GM12872 (cell line): Measurements from ENCODE around the gene DECR2.

Source experiments
- TF ChIP-seq, protein P1 (sequence below): IDR thresholded peaks from 3 replicates; pipeline ENCODE4 v1.5.1; 2011; ENCODE audit warnings: low read depth, mild to moderate bottlenecking, low read length, moderate library complexity; ENCODE audit not compliant: insufficient read depth

The DECR2 gene

DNA sequence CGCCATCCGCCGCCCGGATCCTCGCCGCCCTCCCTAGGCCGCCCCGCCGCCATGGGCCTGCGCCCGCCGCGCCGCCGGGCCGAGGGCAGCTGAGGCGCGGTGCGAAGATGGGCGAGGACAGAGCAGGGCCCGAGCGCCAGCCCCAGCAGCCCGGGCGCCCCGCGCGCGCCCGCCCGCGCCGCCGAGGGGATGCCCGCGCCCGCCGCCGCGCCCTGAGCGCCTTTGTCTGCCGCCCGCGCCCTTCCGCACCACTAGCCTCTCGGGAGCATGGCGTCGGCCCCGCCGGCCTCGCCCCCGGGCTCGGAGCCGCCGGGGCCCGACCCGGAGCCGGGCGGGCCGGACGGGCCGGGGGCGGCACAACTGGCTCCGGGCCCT lies 24.0 kb downstream of the DECR2 start:
- TF ChIP-seq, protein P1, sequence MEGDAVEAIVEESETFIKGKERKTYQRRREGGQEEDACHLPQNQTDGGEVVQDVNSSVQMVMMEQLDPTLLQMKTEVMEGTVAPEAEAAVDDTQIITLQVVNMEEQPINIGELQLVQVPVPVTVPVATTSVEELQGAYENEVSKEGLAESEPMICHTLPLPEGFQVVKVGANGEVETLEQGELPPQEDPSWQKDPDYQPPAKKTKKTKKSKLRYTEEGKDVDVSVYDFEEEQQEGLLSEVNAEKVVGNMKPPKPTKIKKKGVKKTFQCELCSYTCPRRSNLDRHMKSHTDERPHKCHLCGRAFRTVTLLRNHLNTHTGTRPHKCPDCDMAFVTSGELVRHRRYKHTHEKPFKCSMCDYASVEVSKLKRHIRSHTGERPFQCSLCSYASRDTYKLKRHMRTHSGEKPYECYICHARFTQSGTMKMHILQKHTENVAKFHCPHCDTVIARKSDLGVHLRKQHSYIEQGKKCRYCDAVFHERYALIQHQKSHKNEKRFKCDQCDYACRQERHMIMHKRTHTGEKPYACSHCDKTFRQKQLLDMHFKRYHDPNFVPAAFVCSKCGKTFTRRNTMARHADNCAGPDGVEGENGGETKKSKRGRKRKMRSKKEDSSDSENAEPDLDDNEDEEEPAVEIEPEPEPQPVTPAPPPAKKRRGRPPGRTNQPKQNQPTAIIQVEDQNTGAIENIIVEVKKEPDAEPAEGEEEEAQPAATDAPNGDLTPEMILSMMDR, result no peak

DNA sequence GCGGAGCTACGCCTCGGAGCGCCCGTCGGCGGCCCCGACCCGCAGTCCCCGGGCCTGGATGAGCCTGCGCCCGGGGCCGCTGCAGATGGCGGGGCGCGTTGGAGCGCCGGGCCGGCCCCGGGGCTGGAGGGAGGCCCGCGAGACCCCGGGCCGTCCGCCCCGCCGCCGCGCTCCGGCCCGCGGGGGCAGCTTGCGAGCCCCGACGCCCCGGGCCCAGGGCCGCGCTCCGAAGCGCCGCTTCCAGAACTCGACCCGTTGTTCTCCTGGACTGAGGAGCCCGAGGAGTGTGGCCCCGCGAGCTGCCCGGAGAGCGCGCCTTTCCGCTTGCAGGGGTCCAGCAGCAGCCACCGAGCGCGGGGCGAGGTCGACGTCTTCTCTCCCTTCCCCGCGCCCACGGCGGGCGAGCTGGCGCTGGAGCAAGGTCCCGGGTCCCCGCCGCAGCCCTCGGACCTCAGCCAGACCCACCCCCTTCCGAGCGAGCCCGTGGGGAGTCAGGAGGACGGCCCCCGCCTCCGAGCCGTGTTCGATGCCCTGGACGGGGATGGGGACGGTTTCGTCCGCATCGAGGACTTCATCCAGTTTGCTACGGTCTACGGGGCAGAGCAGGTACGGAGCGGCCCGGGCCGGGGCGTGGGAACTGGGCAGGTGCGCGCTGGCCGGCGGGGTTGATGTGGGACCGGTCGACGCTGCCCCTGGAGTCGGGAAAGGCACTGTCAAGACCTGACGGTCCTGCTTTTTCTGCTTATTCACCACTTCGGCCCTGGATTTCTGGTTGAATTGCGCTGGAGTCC lies 24.6 kb downstream of the DECR2 start:
- TF ChIP-seq, protein P1, result no peak

DNA sequence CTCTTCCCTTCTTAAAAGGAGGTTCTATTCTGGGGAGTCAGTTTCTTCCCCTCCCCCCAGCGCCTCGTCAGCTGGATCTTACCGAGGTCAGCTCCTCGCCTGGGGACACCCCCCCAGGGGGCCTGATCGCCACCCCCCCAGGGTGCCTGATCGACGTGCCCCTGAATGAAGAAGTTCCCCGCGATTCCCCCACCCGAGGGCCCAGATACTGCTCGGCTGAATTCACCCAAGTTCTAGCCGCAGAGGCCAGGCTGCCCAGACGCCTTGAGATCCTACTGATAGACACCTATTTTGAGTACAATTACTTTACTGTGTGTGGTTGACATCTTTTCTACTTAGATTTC lies 25.2 kb downstream of the DECR2 start:
- TF ChIP-seq, protein P1, result no peak

DNA sequence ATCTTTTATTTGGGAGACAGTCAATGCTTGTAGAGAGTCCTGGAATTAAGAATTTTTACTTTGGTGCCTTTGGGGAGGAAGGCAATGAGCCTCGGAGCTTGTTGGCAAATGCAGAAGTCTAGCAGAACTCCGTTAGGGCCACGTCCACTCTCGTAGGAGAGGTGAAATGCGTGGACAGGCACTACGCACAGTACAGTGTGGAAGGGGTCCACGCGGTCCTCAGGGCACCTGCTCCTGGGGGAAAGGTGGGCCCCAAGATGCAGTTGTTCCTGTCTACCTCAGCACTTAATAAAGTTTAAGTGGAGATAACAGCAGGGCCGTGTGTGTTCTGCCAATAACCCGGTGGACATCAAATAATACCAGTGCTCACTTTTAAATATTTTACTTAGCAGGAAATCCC lies 25.6 kb downstream of the DECR2 start:
- TF ChIP-seq, protein P1, result no peak

DNA sequence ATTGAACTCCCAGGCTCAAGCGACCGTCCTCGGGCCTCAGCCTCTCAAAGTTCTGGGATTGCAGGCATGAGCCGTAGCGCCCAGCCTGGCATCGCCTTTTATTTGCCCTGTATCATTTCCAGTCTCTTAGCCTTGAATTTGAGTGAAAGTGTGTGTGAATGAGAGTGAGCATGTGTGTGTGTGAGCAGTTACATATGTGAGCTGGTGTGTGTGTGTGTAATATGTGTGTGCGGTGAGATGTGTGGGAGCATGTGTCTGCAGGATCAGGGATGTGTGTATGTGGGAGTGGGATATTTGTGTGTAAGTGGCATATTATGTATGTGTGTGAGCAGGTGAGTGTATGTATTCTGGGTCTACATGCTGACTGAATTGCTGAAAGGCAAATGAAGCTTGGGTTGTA lies 29.2 kb downstream of the DECR2 start:
- TF ChIP-seq, protein P1, result no peak

DNA sequence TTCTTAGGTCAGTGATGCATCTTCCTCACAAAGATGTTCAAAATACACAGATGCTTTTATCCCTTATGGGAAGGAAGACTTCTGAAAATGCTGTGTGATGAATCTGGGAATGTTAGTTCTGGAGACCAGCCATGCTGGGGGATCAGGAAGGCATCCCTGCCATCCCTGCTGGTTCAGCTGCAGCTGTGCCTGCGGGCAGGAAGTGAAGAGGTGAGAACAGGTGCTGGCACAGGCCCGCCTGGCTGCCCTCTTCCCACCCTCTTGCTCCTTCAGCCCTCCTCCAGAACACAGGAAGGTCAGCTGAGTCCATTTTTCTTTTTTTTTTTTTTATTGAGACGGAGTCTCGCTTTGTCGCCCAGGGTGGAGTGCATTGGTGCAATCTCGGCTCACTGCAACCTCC lies 38.9 kb downstream of the DECR2 start:
- TF ChIP-seq, protein P1, result no peak

DNA sequence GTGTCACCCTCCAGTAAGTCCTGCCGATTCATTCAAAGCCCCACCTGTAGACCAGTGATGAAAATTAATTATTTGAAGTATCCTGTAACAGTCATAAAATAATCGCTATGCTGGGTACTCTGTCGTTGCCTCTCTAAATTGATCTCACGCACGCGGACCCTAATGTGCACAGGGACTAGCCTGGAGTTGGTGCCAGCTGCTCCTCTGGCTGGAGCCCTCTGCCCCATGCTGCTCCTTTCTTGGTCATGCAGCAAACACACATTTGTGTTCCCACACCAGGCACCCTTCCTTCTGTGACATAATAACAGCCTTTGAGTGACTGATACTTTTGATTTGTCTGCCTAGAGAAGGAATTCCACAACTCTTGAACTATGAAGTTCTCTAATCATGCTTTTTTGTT lies 39.8 kb downstream of the DECR2 start:
- TF ChIP-seq, protein P1, result no peak

DNA sequence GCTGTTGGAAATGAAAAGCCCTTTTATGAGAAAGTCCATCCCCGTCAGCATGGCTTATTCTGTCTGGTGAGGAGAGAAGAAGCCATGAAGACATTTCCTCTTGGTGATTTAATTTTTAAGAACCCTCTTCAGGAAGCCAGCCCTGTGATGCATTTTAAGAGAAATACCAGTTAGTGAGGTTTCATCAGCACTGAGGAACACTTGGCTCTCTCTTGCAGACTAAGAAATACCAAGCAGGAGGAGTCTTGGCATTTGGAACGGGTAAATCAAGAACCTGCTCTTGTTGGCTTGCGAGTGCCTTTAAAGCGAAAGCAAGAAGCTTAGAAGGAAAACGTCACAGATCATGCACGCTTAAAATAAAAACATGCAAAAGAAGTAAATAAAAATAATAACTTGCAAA lies 41.3 kb downstream of the DECR2 start:
- TF ChIP-seq, protein P1, result no peak
